Thoracic aorta (tissue), 2 donors: ENCODE measurements around the gene DBX1. TPM values are rescaled to one million over a fixed set of nuclear protein-coding genes. Genes with fewer than 3 reads are reported as not detected.

ENCODE experiments used
- total RNA-seq, 2 donors: library from RNA; depleted of rRNA; stranded (reverse); fragments of >200 nt; gene quantifications; one replicate each; pipeline versions ENCODE4 v1.1.0 to v1.2.3, GENCODE V29; 2016

The DBX1 gene
- total RNA-seq, 2 donors from 2014 or later, result not detected

Other genes starting within 250 kb of the DBX1 start
- 10 to 100 TPM; 29.0 to 29.9 TPM for gene HTATIP2, start 203.2 kb upstream of the DBX1 start, total RNA-seq
- gene PRMT3, start 227.2 kb upstream of the DBX1 start, total RNA-seq, result 10 to 100 TPM in 1 of 2 donors, 1 to 10 TPM in 1; 7.9 to 21.0 TPM